ENCODE measurements around the gene PNPO.

The PNPO gene

GRCh38 chr17:47924785-47925677 lies 16.3 kb upstream of the PNPO start:
- no peaks in the 10 kb centered on the region for H3K9me3 ChIP-seq (ENCODE audit: low read length)
- no peak for TF ChIP-seq EZH2 (IDR thresholded peaks at IDR 0.05; ENCODE audit: borderline replicate concordance, low read length)
- TF ChIP-seq CTCF (IDR thresholded peaks at IDR 0.05; ENCODE audit: low read length), result no peak
- no peaks in the 10 kb centered on the region for H3K79me2 ChIP-seq (ENCODE audit: insufficient read depth, low read length)
- no peaks in the 10 kb centered on the region for H4K20me1 ChIP-seq (ENCODE audit: insufficient read depth, low read length)
- H3F3A ChIP-seq (ENCODE audit: insufficient read depth, low read length), result no peaks in the 10 kb centered on the region
- H3K4me2 ChIP-seq (ENCODE audit: low read length), result no peak overlapping the region
- no peak overlapping the region for H2AFZ ChIP-seq (ENCODE audit: low read length)
- H3K9me2 ChIP-seq (ENCODE audit: low read depth, low read length), result no peaks in the 10 kb centered on the region
- H3K27ac ChIP-seq (ENCODE audit: low read depth, low read length, poor library complexity, severe bottlenecking), result no peak overlapping the region
- no peaks in the 10 kb centered on the region for H3K27me3 ChIP-seq (ENCODE audit: insufficient read depth, low read length)
- no peak overlapping the region for H3K4me3 ChIP-seq (ENCODE audit: low read depth, low read length, poor library complexity, severe bottlenecking)
- H3K9ac ChIP-seq (ENCODE audit: low read length), result no peak overlapping the region
- peaks cover 43% of the 10 kb centered on the region; the same call in 1 of the 2 replicates for H3K36me3 ChIP-seq (ENCODE audit: insufficient read depth, low read length)
- no peaks in the 10 kb centered on the region for H3K4me1 ChIP-seq (ENCODE audit: insufficient read depth, low read length, severe bottlenecking)

GRCh38 chr17:47925678-47925988 lies 15.7 kb upstream of the PNPO start:
- no peaks in the 10 kb centered on the region for H4K20me1 ChIP-seq (ENCODE audit: insufficient read depth, low read length)
- peaks cover 43% of the 10 kb centered on the region; the same call in 1 of the 2 replicates for H3K36me3 ChIP-seq (ENCODE audit: insufficient read depth, low read length)
- no peaks in the 10 kb centered on the region for H3F3A ChIP-seq (ENCODE audit: insufficient read depth, low read length)
- TF ChIP-seq CTCF (IDR thresholded peaks at IDR 0.05; ENCODE audit: low read length) (no peak), EZH2 (IDR thresholded peaks at IDR 0.05; ENCODE audit: borderline replicate concordance, low read length) (no peak)
- no peak overlapping the region for H3K4me3 ChIP-seq (ENCODE audit: low read depth, low read length, poor library complexity, severe bottlenecking)
- H3K9ac ChIP-seq (ENCODE audit: low read length), result no peak overlapping the region
- H3K79me2 ChIP-seq (ENCODE audit: insufficient read depth, low read length), result no peaks in the 10 kb centered on the region
- H3K9me3 ChIP-seq (ENCODE audit: low read length), result no peaks in the 10 kb centered on the region
- no peaks in the 10 kb centered on the region for H3K4me1 ChIP-seq (ENCODE audit: insufficient read depth, low read length, severe bottlenecking)
- H2AFZ ChIP-seq (ENCODE audit: low read length), result no peak overlapping the region
- H3K27ac ChIP-seq (ENCODE audit: low read depth, low read length, poor library complexity, severe bottlenecking), result no peak overlapping the region
- no peaks in the 10 kb centered on the region for H3K9me2 ChIP-seq (ENCODE audit: low read depth, low read length)
- no peaks in the 10 kb centered on the region for H3K27me3 ChIP-seq (ENCODE audit: insufficient read depth, low read length)
- H3K4me2 ChIP-seq (ENCODE audit: low read length), result no peak overlapping the region

GRCh38 chr17:47927821-47928400 lies 13.5 kb upstream of the PNPO start:
- Histone ChIP-seq H3K9me2 (ENCODE audit: low read depth, low read length) (no peaks in the 10 kb centered on the region), H3F3A (ENCODE audit: insufficient read depth, low read length) (no peaks in the 10 kb centered on the region), H3K4me2 (ENCODE audit: low read length) (no peak overlapping the region), H3K4me3 (ENCODE audit: low read depth, low read length, poor library complexity, severe bottlenecking) (no peak overlapping the region), H3K4me1 (ENCODE audit: insufficient read depth, low read length, severe bottlenecking) (no peaks in the 10 kb centered on the region), H3K79me2 (ENCODE audit: insufficient read depth, low read length) (no peaks in the 10 kb centered on the region), H3K27me3 (ENCODE audit: insufficient read depth, low read length) (no peaks in the 10 kb centered on the region), H4K20me1 (ENCODE audit: insufficient read depth, low read length) (no peaks in the 10 kb centered on the region), H2AFZ (ENCODE audit: low read length) (no peak overlapping the region), H3K27ac (ENCODE audit: low read depth, low read length, poor library complexity, severe bottlenecking) (no peak overlapping the region), H3K9me3 (ENCODE audit: low read length) (no peaks in the 10 kb centered on the region), H3K9ac (ENCODE audit: low read length) (no peak overlapping the region), H3K36me3 (ENCODE audit: insufficient read depth, low read length) (peaks cover 40% of the 10 kb centered on the region; the same call in 1 of the 2 replicates)
- TF ChIP-seq CTCF (IDR thresholded peaks at IDR 0.05; ENCODE audit: low read length) (no peak), EZH2 (IDR thresholded peaks at IDR 0.05; ENCODE audit: borderline replicate concordance, low read length) (no peak)

Measured in OCI-LY1 (cell line).